Right lobe of liver (tissue), 6 donors: ENCODE data around the gene SLCO3A1. TPM values are rescaled to one million over a fixed set of nuclear protein-coding genes. Genes with fewer than 3 reads are reported as not detected.

Experiments used
- ATAC-seq, 4 donors: fragments of 200-7000 bp; cut with Tn5 transposase; one replicate each; pipeline ENCODE4 v1.9.1; 2020; ENCODE audit warnings: mild to moderate bottlenecking in 4 of 4, moderate library complexity in 4 of 4
- DNase-seq, 3 donors: peaks; one replicate each; pipeline ENCODE4 v3.0.0-alpha.2; 2020
- H3K27ac ChIP-seq, 3 donors: fragments of 200-600 bp; one replicate each; pipeline ENCODE4 v1.8.0; 2022
- H3K27me3 ChIP-seq, 2 donors: fragments of 200-600 bp; one replicate each; pipeline ENCODE4 v1.8.0; 2022
- H3K36me3 ChIP-seq, 4 donors: fragments of 200-600 bp; sonication (generic) in 1 of 4; one replicate each; pipeline versions ENCODE4 v1.5.1 to v1.8.0; 2017 to 2022; ENCODE audit warnings: control low read depth in 1 of 4
- H3K4me1 ChIP-seq, 4 donors: fragments of 200-600 bp; sonication (generic) in 1 of 4; one replicate each; pipeline versions ENCODE4 v1.5.1 to v1.8.0; 2017 to 2022; ENCODE audit warnings: control low read depth in 1 of 4
- H3K4me3 ChIP-seq, 3 donors: fragments of 200-600 bp; one replicate each; pipeline ENCODE4 v1.8.0; 2022
- H3K9me3 ChIP-seq, 4 donors: fragments of 200-600 bp; sonication (generic) in 1 of 4; one replicate each; pipeline versions ENCODE4 v1.5.1 to v1.8.0; 2017 to 2022; ENCODE audit warnings: control low read depth in 1 of 4
- POLR2A ChIP-seq: fragments of 450-650 bp; IDR thresholded peaks from one replicate; pipeline ENCODE4 v1.6.1; 2017; ENCODE audit warnings: antibody characterized with exemption, mild to moderate bottlenecking
- WGBS: methylation state at CpG from one replicate; pipeline ENCODE4 v1.1.6; 2018; ENCODE audit warnings: low coverage, low lambda C conversion rate; ENCODE audit not compliant: insufficient coverage; ENCODE audit errors: missing lambda C conversion rate; 5-methylcytosine and 5-hydroxymethylcytosine counted together
- intact Hi-C, 2 donors: fragments of 100-400 bp; cut with DNase I; formaldehyde crosslinking; loops; one replicate each; pipeline versions ENCODE4 v1.11.2 to v1.14.1; 2022
- total RNA-seq, 6 experiments: library from RNA; depleted of rRNA in 2 of 6; stranded (reverse); fragments of >200 nt in 2 of 6; fragmentation: NEBNext Ultra II Directional in 3 of 6; extraction: Animal tissue kit (Norgen Biotek cat#: 25700) in 3 of 6; gene quantifications; one replicate each; pipeline versions ENCODE4 v1.1.0 to v1.2.4, GENCODE V29; 2016 to 2023
- TF ChIP-seq, protein P1 (sequence below), 4 donors: fragments of 200-600 bp in 3 of 4; fragments of 450-650 bp in 1 of 4; IDR thresholded peaks; one replicate each; pipeline versions ENCODE4 v1.5.1 to v1.8.0; 2016 to 2022; ENCODE audit warnings: antibody characterized with exemption in 4 of 4, mild to moderate bottlenecking in 2 of 4
- donor health status: DM: no; HTN: yes; CAD: no.
- donor health status: DM: no; HTN: no; CAD: no.
- donor health status: DM: no; HTN: no; CAD: no.
- donor health status: DM: no; HTN: yes; CAD: no.
- donor health status: DM: no; HTN: yes; CAD: no.

SLCO3A1 gene
- total RNA-seq, 6 experiments from 2014 or later, result 2.4 to 7.7 (median 3.7) TPM

DNA sequence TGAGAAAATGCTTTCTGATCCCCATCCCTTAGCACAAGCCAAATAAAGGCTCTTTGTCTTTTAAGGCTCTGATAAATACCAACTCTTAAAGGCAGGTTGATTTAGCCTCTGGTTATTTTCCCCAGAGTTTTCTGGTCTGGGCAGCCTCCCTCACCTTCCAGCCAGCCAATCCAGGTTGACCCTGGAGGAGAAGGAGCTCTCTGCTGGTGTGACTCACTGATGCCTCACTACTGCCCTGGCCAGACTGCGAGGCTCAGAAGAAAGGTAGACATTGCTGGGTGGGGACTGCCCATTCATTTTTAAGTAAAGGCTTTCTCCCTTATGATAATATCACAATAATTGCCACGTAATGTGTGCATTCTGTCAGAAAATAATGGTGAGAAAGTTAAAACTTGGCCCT is 37.1 kb downstream of the SLCO3A1 start:
- no peak for ATAC-seq

DNA sequence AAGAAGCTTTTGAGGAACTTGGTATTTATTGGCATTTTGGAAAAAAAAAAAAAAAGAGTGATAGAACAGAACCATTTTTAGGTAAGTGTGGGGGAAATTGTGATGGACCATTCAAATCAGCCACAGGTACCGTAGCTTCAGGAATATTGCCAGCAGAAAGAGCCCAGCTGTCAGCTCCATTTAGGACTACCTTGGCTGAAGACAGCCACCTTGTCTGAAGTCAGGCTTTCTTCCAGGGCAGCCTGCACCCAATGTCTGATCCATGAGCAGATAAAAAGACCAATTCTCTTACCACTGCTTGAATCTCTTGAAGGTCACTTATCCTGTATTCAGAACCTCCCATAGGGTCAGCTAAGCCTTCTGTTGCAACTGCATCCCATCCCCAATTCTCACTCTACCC is 37.6 kb downstream of the SLCO3A1 start:
- Histone ChIP-seq H3K4me1 (peaks cover 0 to 3% (median 0%) of the 10 kb centered on the region in 4 donors), H3K4me3 (no peak overlapping the region), H3K27ac (no peak overlapping the region), H3K27me3 (no peaks in the 10 kb centered on the region), H3K36me3 (no peaks in the 10 kb centered on the region), H3K9me3 (no peaks in the 10 kb centered on the region)
- 88% methylated on average over 1 of the region's 1 CpG for WGBS
- TF ChIP-seq POLR2A, result no peak
- intact Hi-C loops, result no loop called here
- DNase-seq (no peak), ATAC-seq (no peak)

More for the DNA sequence above, 37.1 kb downstream of the SLCO3A1 start:
- H3K36me3 ChIP-seq, result no peaks in the 10 kb centered on the region
- no peak for DNase-seq
- TF ChIP-seq, protein P1, sequence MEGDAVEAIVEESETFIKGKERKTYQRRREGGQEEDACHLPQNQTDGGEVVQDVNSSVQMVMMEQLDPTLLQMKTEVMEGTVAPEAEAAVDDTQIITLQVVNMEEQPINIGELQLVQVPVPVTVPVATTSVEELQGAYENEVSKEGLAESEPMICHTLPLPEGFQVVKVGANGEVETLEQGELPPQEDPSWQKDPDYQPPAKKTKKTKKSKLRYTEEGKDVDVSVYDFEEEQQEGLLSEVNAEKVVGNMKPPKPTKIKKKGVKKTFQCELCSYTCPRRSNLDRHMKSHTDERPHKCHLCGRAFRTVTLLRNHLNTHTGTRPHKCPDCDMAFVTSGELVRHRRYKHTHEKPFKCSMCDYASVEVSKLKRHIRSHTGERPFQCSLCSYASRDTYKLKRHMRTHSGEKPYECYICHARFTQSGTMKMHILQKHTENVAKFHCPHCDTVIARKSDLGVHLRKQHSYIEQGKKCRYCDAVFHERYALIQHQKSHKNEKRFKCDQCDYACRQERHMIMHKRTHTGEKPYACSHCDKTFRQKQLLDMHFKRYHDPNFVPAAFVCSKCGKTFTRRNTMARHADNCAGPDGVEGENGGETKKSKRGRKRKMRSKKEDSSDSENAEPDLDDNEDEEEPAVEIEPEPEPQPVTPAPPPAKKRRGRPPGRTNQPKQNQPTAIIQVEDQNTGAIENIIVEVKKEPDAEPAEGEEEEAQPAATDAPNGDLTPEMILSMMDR (IDR thresholded peaks at IDR 0.05), result no peak
- TF ChIP-seq POLR2A, result no peak
- H3K27ac ChIP-seq, result no peak overlapping the region
- no peak overlapping the region for H3K4me3 ChIP-seq
- H3K9me3 ChIP-seq, result no peaks in the 10 kb centered on the region
- H3K27me3 ChIP-seq, result no peaks in the 10 kb centered on the region
- 71% methylated on average over 1 of the region's 2 CpGs for WGBS
- H3K4me1 ChIP-seq, result peaks cover 0 to 3% (median 0%) of the 10 kb centered on the region in 4 donors
- intact Hi-C loops, result no loop called here

DNA sequence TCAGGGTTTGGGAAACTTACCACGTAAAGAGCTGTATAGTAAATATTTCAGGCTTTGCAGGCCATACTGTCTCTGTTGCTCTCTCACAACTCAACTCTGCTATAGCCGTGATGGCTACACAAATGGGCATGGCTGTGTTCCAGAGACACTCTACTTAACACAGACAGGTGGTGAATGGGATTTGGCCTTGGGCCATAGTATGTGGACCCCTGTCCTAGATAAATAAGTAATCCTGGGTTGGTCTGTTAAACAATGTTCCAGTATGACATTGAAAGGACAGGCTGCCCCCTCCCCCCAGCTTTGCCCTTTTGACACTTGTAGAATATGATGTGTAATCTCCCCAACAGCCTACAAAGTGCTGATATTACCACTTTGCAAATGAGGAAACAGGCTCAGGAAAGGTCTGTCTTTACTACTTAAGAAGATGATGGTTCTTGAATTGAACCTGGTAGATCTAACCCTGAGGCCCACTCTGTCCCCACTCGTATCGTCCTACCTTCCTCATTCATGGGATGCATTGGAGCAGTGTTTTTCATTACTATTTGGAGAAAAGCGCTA is 38.4 kb downstream of the SLCO3A1 start:
- ATAC-seq, result no peak
- 79% methylated on average over 5 of the region's 5 CpGs for WGBS
- intact Hi-C loops, result no loop called here

DNA sequence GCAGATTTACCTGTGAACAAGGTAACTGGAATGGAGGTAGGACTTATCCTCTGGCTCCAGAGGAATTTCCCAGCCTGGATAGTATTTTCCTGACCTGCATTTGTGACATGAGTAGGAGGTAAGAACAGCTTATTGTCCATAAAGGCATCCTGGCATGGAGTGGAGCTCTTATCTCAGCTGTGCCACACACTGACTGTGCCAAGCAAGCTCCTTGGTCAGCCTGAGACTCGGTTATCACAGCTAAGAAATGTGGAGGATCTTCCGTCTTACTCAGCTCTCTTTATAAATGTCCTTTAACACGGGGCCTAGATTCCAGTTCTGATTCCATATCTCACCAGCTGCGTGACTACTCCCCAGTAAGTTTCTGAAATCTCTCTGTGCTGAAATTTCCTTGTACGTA is 38.9 kb downstream of the SLCO3A1 start:
- Histone ChIP-seq H3K4me3 (no peak overlapping the region), H3K9me3 (no peaks in the 10 kb centered on the region), H3K27ac (no peak overlapping the region), H3K36me3 (no peaks in the 10 kb centered on the region), H3K4me1 (peaks cover 0 to 3% (median 0%) of the 10 kb centered on the region in 4 donors), H3K27me3 (no peaks in the 10 kb centered on the region)
- intact Hi-C loops, result no loop called here
- DNase-seq (no peak), ATAC-seq (no peak)
- TF ChIP-seq, protein P1 (IDR thresholded peaks at IDR 0.05), result no peak
- TF ChIP-seq POLR2A, result no peak
- 92% methylated on average over 4 of the region's 5 CpGs for WGBS

More for the DNA sequence above, 38.4 kb downstream of the SLCO3A1 start:
- H3K4me3 ChIP-seq, result no peak overlapping the region
- H3K9me3 ChIP-seq, result no peaks in the 10 kb centered on the region
- H3K27me3 ChIP-seq, result no peaks in the 10 kb centered on the region
- no peak for DNase-seq
- H3K36me3 ChIP-seq, result no peaks in the 10 kb centered on the region
- H3K27ac ChIP-seq, result no peak overlapping the region
- peaks cover 0 to 3% (median 0%) of the 10 kb centered on the region in 4 donors for H3K4me1 ChIP-seq
- no peak for TF ChIP-seq POLR2A
- TF ChIP-seq, protein P1 (IDR thresholded peaks at IDR 0.05), result no peak

DNA sequence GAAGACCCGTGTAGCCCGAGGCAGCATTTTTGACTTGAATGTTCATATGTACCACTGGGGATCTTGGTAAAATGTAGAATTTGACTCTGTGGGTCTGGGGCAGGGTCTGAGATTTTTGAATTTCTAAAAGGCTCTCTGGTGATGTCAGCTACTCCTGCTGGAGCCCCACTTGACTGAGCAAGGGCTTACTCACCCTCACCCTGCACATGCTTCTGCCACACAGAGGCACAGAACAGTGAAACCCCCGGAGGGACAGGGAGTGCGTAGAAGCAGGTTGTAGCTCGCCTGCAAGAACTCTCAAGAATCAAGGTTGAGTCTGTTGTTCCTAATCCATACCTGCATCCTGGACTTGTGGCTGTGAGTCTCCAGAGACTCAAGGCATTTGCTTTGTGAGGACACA is 41.1 kb downstream of the SLCO3A1 start:
- Histone ChIP-seq H3K4me3 (no peak overlapping the region), H3K4me1 (peaks cover 0 to 3% (median 0%) of the 10 kb centered on the region in 4 donors), H3K36me3 (no peaks in the 10 kb centered on the region), H3K27me3 (no peaks in the 10 kb centered on the region), H3K9me3 (no peaks in the 10 kb centered on the region), H3K27ac (no peak overlapping the region)
- DNase-seq, result no peak
- TF ChIP-seq POLR2A, result no peak
- TF ChIP-seq, protein P1 (IDR thresholded peaks at IDR 0.05), result no peak
- intact Hi-C loops, result no loop called here
- ATAC-seq, result no peak
- 91% methylated on average over 2 of the region's 5 CpGs for WGBS
